Measurements from ENCODE around the gene SLC8A2.

GRCh38 chr19:47469719-47470118, 2.0 kb downstream of the SLC8A2 start:
- TF ChIP-seq CTCF (IDR thresholded peaks at IDR 0.05) (no peak), POLR2AphosphoS5 (IDR thresholded peaks at IDR 0.05) (no peak), POLR2A (IDR thresholded peaks at IDR 0.05) (no peak), EP300 (IDR thresholded peaks at IDR 0.05; ENCODE audit: low read depth) (no peak)

Data from transverse colon (tissue), 4 donors.